GM18505 (cell line): ENCODE results near the gene RASSF7.

Experiments
- ATAC-seq: cut with Tn5 transposase; IDR thresholded peaks from one replicate; pipeline ENCODE4 v1.9.1; 2021; ENCODE audit not compliant: unreplicated experiment
- POLR2A ChIP-seq: IDR thresholded peaks from 4 replicates; pipeline ENCODE4 v1.6.1; 2011; ENCODE audit warnings: borderline replicate concordance; ENCODE audit not compliant: insufficient read depth, insufficient read length; ENCODE audit errors: extremely low read depth

Gene RASSF7

GRCh38 chr11:589798-590197 lies 29.0 kb downstream of the RASSF7 start:
- no peak for ATAC-seq
- TF ChIP-seq POLR2A = no peak

- no peak for ATAC-seq
- no peak for TF ChIP-seq POLR2A
These were observed 30.2 kb downstream of the RASSF7 start for GRCh38 chr11:590997-591396.

- no peak for ATAC-seq
- no peak for TF ChIP-seq POLR2A
These were observed 31.7 kb downstream of the RASSF7 start for GRCh38 chr11:592501-592900.

- ATAC-seq = no peak
- no peak for TF ChIP-seq POLR2A
These were observed 32.1 kb downstream of the RASSF7 start for GRCh38 chr11:592918-593317.

- TF ChIP-seq POLR2A = no peak
- no peak for ATAC-seq
These were observed 32.6 kb downstream of the RASSF7 start for GRCh38 chr11:593347-593746.

- no peak for ATAC-seq
- TF ChIP-seq POLR2A = no peak
These were observed 34.6 kb downstream of the RASSF7 start for GRCh38 chr11:595400-595799.

- ATAC-seq = no peak
- no peak for TF ChIP-seq POLR2A
These were observed 35.6 kb downstream of the RASSF7 start for GRCh38 chr11:596374-596773.

- ATAC-seq = no peak
- no peak for TF ChIP-seq POLR2A
These were observed 36.5 kb downstream of the RASSF7 start for GRCh38 chr11:597166-597725.

- TF ChIP-seq POLR2A = no peak
- ATAC-seq = no peak
These were observed 37.4 kb downstream of the RASSF7 start for GRCh38 chr11:598005-598680.

- TF ChIP-seq POLR2A = no peak
- no peak for ATAC-seq
These were observed 40.9 kb downstream of the RASSF7 start for GRCh38 chr11:601573-602245.

GRCh38 chr11:603154-603553 lies 42.4 kb downstream of the RASSF7 start:
- no peak for ATAC-seq
- TF ChIP-seq POLR2A = no peak

GRCh38 chr11:605286-606129 lies 44.7 kb downstream of the RASSF7 start:
- TF ChIP-seq POLR2A = no peak
- no peak for ATAC-seq

GRCh38 chr11:606245-606644 lies 45.5 kb downstream of the RASSF7 start:
- no peak for TF ChIP-seq POLR2A
- no peak for ATAC-seq
